Activated CD8-positive, alpha-beta memory T cell treated with anti-CD3 and anti-CD28 coated beads, Interleukin-2, amount 50 U/mL, for 4 hours (primary cell): Measurements from ENCODE around the gene CDH16.

Experiments used
- DNase-seq: peaks from one replicate; pipeline ENCODE4 v3.0.0-alpha.2; 2020

CDH16 gene

DNA sequence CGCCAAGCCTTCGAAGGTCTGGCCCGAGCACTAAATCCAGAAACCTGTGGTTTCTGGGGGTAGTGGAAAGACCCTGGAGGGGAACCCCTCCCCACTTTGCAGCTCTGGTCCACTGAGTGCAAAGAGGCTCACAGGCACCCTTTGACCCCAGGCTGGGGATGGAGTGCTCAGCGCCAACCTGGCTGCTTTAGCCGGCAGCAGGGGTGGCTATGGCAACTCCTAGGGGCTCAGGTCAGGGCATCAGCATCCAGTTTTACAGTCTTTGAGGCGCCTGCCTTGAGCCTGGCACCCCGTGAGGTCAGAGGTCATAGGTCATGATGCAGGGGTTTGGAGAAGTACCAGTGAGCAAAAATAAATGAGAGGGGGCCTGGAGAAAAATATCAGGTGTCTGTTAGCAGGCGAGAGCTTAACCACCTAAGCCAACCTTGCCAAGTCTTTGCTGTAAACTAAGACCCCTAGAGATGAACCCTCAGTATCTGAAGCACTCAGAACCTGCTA is 56.6 kb downstream of the CDH16 start:
- DNase-seq = no peak

GRCh38 chr16:66859397-66860068 is 59.2 kb downstream of the CDH16 start:
- no peak for DNase-seq

- DNase-seq = no peak
These were observed 59.8 kb downstream of the CDH16 start for GRCh38 chr16:66858740-66859396.
